ENCODE results near the gene AVPR2.

DNA sequence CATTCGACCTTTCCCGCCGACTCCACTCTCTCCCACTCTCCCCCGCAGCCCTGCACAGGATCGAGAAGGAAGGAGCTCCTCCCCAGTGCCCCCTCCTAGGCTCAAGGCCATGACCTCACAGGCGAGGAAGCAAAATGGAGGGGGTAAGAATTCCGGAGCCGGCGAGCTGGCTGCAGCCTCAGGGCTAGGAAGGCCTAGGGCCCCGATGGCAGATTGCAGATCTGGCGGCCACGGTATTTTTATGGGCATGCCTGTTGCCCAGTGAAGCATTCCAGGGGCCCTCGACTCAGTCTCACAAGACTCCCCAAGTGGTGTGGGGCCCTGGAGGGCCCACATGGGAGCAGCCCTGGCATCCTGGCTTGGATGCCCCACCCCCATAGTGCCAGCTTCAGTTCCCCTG lies 17.6 kb upstream of the AVPR2 start:
- TF ChIP-seq, protein P1, sequence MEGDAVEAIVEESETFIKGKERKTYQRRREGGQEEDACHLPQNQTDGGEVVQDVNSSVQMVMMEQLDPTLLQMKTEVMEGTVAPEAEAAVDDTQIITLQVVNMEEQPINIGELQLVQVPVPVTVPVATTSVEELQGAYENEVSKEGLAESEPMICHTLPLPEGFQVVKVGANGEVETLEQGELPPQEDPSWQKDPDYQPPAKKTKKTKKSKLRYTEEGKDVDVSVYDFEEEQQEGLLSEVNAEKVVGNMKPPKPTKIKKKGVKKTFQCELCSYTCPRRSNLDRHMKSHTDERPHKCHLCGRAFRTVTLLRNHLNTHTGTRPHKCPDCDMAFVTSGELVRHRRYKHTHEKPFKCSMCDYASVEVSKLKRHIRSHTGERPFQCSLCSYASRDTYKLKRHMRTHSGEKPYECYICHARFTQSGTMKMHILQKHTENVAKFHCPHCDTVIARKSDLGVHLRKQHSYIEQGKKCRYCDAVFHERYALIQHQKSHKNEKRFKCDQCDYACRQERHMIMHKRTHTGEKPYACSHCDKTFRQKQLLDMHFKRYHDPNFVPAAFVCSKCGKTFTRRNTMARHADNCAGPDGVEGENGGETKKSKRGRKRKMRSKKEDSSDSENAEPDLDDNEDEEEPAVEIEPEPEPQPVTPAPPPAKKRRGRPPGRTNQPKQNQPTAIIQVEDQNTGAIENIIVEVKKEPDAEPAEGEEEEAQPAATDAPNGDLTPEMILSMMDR (IDR thresholded peaks at IDR 0.05 in 2 of 3, conservative IDR thresholded peaks at IDR 0.05 in 1 of 3; ENCODE audit: control insufficient read depth in 2 of 3, extremely low read depth in 1 of 3, insufficient read depth in 1 of 3, low read depth in 3 of 3, low read length in 3 of 3): no peak
- TF ChIP-seq, protein P2, sequence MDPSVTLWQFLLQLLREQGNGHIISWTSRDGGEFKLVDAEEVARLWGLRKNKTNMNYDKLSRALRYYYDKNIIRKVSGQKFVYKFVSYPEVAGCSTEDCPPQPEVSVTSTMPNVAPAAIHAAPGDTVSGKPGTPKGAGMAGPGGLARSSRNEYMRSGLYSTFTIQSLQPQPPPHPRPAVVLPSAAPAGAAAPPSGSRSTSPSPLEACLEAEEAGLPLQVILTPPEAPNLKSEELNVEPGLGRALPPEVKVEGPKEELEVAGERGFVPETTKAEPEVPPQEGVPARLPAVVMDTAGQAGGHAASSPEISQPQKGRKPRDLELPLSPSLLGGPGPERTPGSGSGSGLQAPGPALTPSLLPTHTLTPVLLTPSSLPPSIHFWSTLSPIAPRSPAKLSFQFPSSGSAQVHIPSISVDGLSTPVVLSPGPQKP (IDR thresholded peaks at IDR 0.05; ENCODE audit: low read depth, low read length): no peak
- TF ChIP-seq SP1 (IDR thresholded peaks at IDR 0.05; ENCODE audit: low read depth, low read length) (no peak), JUND (IDR thresholded peaks at IDR 0.05; ENCODE audit: low read depth, low read length) (no peak), EZH2 (IDR thresholded peaks at IDR 0.05; ENCODE audit: borderline replicate concordance, control insufficient read depth, low read depth, low read length) (no peak)
